IMR-90 (cell line): ENCODE data around the gene GPX3. TPM values are rescaled to one million over a fixed set of nuclear protein-coding genes. Genes with fewer than 3 reads are reported as not detected.

Experiments used
- ATAC-seq: fragments of 200-7000 bp; cut with Tn5 transposase; 2 replicates; pipeline ENCODE4 v1.9.1; 2020; ENCODE audit warnings: low read depth, mild to moderate bottlenecking, moderate library complexity
- BruUV-seq: library from RNA; stranded (reverse); fragments of 400-500 nt; replicated peaks from 2 replicates; lab custom pipeline; 2021; lab: Mats Ljungman, UMichigan
- CTCF ChIA-PET: fragments of 300-600 bp; formaldehyde crosslinking; extraction: SDS; loops from one replicate; lab custom pipeline; 2021; ENCODE audit warnings: antibody characterized with exemption; lab: Yijun Ruan, JAX
- POLR2A ChIA-PET: fragments of 300-600 bp; sonication (Branson Sonifier 250); formaldehyde crosslinking; loops from one replicate; lab custom pipeline; 2022; ENCODE audit warnings: antibody characterized with exemption; ENCODE audit not compliant: unreplicated experiment; lab: Charles Lee
- DNase-seq: peaks from one replicate; pipeline ENCODE4 v3.0.0; 2013
- H2AFZ ChIP-seq: replicated peaks from 2 replicates; pipeline ENCODE3; 2013; ENCODE audit warnings: low read length, mild to moderate bottlenecking; ENCODE audit not compliant: poor library complexity
- H2AK5ac ChIP-seq: 2 replicates; pipeline ENCODE4 v1.6.1; 2013; ENCODE audit warnings: low read depth, low read length, inconsistent platforms
- H2AK9ac ChIP-seq: replicated peaks from 2 replicates; pipeline ENCODE3; 2013; ENCODE audit warnings: mild to moderate bottlenecking, low read depth, low read length, moderate library complexity; ENCODE audit not compliant: poor library complexity
- H2BK120ac ChIP-seq: 2 replicates; pipeline ENCODE4 v1.6.1; 2013; ENCODE audit warnings: low read depth, low read length, inconsistent platforms
- H2BK15ac ChIP-seq: 3 replicates; pipeline ENCODE4 v1.6.1; 2013; ENCODE audit warnings: low read depth, low read length, inconsistent platforms
- H2BK20ac ChIP-seq: 2 replicates; pipeline ENCODE4 v1.6.1; 2013; ENCODE audit warnings: low read depth, mild to moderate bottlenecking, inconsistent platforms, low read length, moderate library complexity
- H2BK5ac ChIP-seq: 2 replicates; pipeline ENCODE4 v1.6.1; 2013; ENCODE audit warnings: mild to moderate bottlenecking, low read depth, low read length, inconsistent platforms; ENCODE audit not compliant: poor library complexity, severe bottlenecking
- H3K14ac ChIP-seq: replicated peaks from 2 replicates; pipeline ENCODE4 v1.6.1; 2013; ENCODE audit warnings: low read depth, low read length, inconsistent platforms
- H3K18ac ChIP-seq: 2 replicates; pipeline ENCODE4 v1.6.1; 2013; ENCODE audit warnings: low read depth, low read length, control low read depth
- H3K23ac ChIP-seq: 2 replicates; pipeline ENCODE4 v1.6.1; 2013; ENCODE audit warnings: low read depth, low read length, inconsistent platforms
- H3K27ac ChIP-seq: 2 replicates; pipeline ENCODE4 v1.5.1; 2013; ENCODE audit warnings: mild to moderate bottlenecking, control low read depth, low read length; ENCODE audit not compliant: insufficient read depth
- H3K27me3 ChIP-seq: 2 replicates; pipeline ENCODE4 v1.6.1; 2013; ENCODE audit warnings: low read length; ENCODE audit not compliant: control insufficient read depth, insufficient read depth
- H3K36me3 ChIP-seq: 2 replicates; pipeline ENCODE4 v1.6.1; 2013; ENCODE audit warnings: low read length, mixed read lengths; ENCODE audit not compliant: control insufficient read depth, insufficient read depth
- H3K4ac ChIP-seq: 2 replicates; pipeline ENCODE4 v1.6.1; 2013; ENCODE audit warnings: low read depth, low read length, inconsistent platforms
- H3K4me1 ChIP-seq: 2 replicates; pipeline ENCODE4 v1.6.1; 2013; ENCODE audit warnings: low read length, mixed read lengths; ENCODE audit not compliant: control insufficient read depth, insufficient read depth
- H3K4me2 ChIP-seq: 2 replicates; pipeline ENCODE4 v1.6.1; 2013; ENCODE audit warnings: low read depth, mild to moderate bottlenecking, control low read depth, low read length, moderate library complexity
- H3K4me3 ChIP-seq: 2 replicates; pipeline ENCODE4 v1.5.1; 2013; ENCODE audit warnings: low read depth, mild to moderate bottlenecking, control low read depth, low read length, moderate library complexity; ENCODE audit not compliant: insufficient read depth
- H3K56ac ChIP-seq: 2 replicates; pipeline ENCODE4 v1.6.1; 2013; ENCODE audit warnings: low read length, inconsistent platforms; ENCODE audit not compliant: insufficient read depth; ENCODE audit errors: extremely low read depth
- H3K79me1 ChIP-seq, 2 experiments: 2 replicates each; pipeline ENCODE4 v1.6.1; 2013; ENCODE audit warnings: low read length in 2 of 2, inconsistent platforms in 1 of 2, low read depth in 1 of 2
- H3K9ac ChIP-seq: 2 replicates; pipeline ENCODE4 v1.6.1; 2013; ENCODE audit warnings: low read depth, low read length, control low read depth
- H3K9me1 ChIP-seq: 2 replicates; pipeline ENCODE4 v1.6.1; 2013; ENCODE audit warnings: low read length, inconsistent platforms; ENCODE audit not compliant: insufficient read depth
- H3K9me3 ChIP-seq: 2 replicates; pipeline ENCODE4 v1.6.1; 2013; ENCODE audit warnings: low read length; ENCODE audit not compliant: control insufficient read depth, insufficient read depth
- H4K20me1 ChIP-seq: 2 replicates; pipeline ENCODE4 v1.6.1; 2013; ENCODE audit warnings: low read length, inconsistent platforms; ENCODE audit not compliant: insufficient read depth
- H4K5ac ChIP-seq: 2 replicates; pipeline ENCODE4 v1.6.1; 2013; ENCODE audit warnings: mild to moderate bottlenecking, low read depth, low read length, control low read depth
- H4K8ac ChIP-seq, 2 experiments: 2 replicates each; pipeline ENCODE4 v1.6.1; 2013; ENCODE audit warnings: low read depth in 2 of 2, low read length in 2 of 2, control low read depth in 1 of 2, inconsistent platforms in 1 of 2
- H4K91ac ChIP-seq: 2 replicates; pipeline ENCODE4 v1.6.1; 2013; ENCODE audit warnings: low read depth, low read length, inconsistent platforms; ENCODE audit not compliant: insufficient read depth
- BHLHE40 ChIP-seq: fragments of 150-350 bp; IDR thresholded peaks from 2 replicates; pipeline ENCODE4 v1.6.1; 2016; ENCODE audit warnings: mild to moderate bottlenecking, low read depth, low read length
- CHD1 ChIP-seq: IDR thresholded peaks from 2 replicates; pipeline ENCODE4 v1.6.1; 2012; ENCODE audit warnings: low read depth, low read length, improper control_type of control experiment
- CTCF ChIP-seq: conservative IDR thresholded peaks from 2 replicates; pipeline ENCODE4 v1.5.1; 2012; ENCODE audit warnings: mild to moderate bottlenecking, low read depth, low read length, improper control_type of control experiment
- FOS ChIP-seq: fragments of 150-350 bp; IDR thresholded peaks from 2 replicates; pipeline ENCODE4 v1.6.1; 2016; ENCODE audit warnings: low read depth, low read length
- MAFK ChIP-seq: IDR thresholded peaks from 2 replicates; pipeline ENCODE4 v1.6.1; 2012; ENCODE audit warnings: low read depth, low read length, improper control_type of control experiment
- MXI1 ChIP-seq: IDR thresholded peaks from 2 replicates; pipeline ENCODE4 v1.6.1; 2012; ENCODE audit warnings: low read depth, mild to moderate bottlenecking, low read length, moderate library complexity, borderline replicate concordance
- NFE2L2 ChIP-seq: fragments of 150-350 bp; IDR thresholded peaks from 2 replicates; pipeline ENCODE4 v1.6.1; 2016; ENCODE audit warnings: low read depth, mild to moderate bottlenecking, low read length
- POLR2A ChIP-seq: IDR thresholded peaks from 2 replicates; pipeline ENCODE4 v1.6.1; 2012; ENCODE audit warnings: mild to moderate bottlenecking, low read depth, low read length
- RAD21 ChIP-seq: IDR thresholded peaks from 2 replicates; pipeline ENCODE4 v1.6.1; 2012; ENCODE audit warnings: low read length, improper control_type of control experiment
- RCOR1 ChIP-seq: IDR thresholded peaks from 2 replicates; pipeline ENCODE4 v1.6.1; 2012; ENCODE audit warnings: mild to moderate bottlenecking, low read length, improper control_type of control experiment; ENCODE audit not compliant: insufficient replicate concordance
- RFX5 ChIP-seq: IDR thresholded peaks from 2 replicates; pipeline ENCODE4 v1.8.0; 2012; ENCODE audit warnings: low read depth, mild to moderate bottlenecking, low read length, moderate library complexity
- SMC3 ChIP-seq: fragments of 150-350 bp; IDR thresholded peaks from 2 replicates; pipeline ENCODE4 v1.6.1; 2016; ENCODE audit warnings: low read depth, mild to moderate bottlenecking, antibody characterized with exemption, low read length, moderate library complexity
- USF2 ChIP-seq: fragments of 150-350 bp; IDR thresholded peaks from 2 replicates; pipeline ENCODE4 v1.6.1; 2017; ENCODE audit warnings: mild to moderate bottlenecking, antibody characterized with exemption, low read length, low read depth
- WGBS, 2 experiments: methylation state at CpG; one replicate each; pipeline versions ENCODE4 v1.1.5 to v1.1.7; 2013; ENCODE audit warnings: missing lambda C conversion rate in 2 of 2; ENCODE audit not compliant: insufficient read length in 1 of 2; ENCODE audit errors: extremely low coverage in 2 of 2; 5-methylcytosine and 5-hydroxymethylcytosine counted together
- dilution Hi-C: fragments of 300-500 bp; cut with HindIII; formaldehyde crosslinking; loops from one replicate; pipeline ENCODE4 v1.14.3; 2018; ENCODE audit warnings: low sequenced_read_pairs; ENCODE audit not compliant: unreplicated experiment
- in situ Hi-C: fragments of 300-500 bp; cut with MboI; formaldehyde crosslinking; loops from 3 replicates; pipeline ENCODE4 v1.14.3; 2019; ENCODE audit warnings: low sequenced_read_pairs, inconsistent platforms, mixed read lengths
- intact Hi-C: fragments of 100-400 bp; cut with micrococcal nuclease; formaldehyde crosslinking; loops from 2 replicates; pipeline ENCODE4 v1.10.0; 2022
- polyA plus RNA-seq, 3 experiments: library from polyadenylated mRNA; depleted of rRNA; stranded (reverse); fragments of >200 nt; gene quantifications; 2 replicates each; pipeline ENCODE4 v1.2.3, GENCODE V29; 2012; ENCODE audit warnings: low replicate concordance in 1 of 3
- total RNA-seq: library from RNA; depleted of rRNA; stranded (reverse); fragments of >200 nt; gene quantifications from 2 replicates; pipeline ENCODE4 v1.2.3, GENCODE V29; 2012
- TF ChIP-seq, protein P1 (sequence below): fragments of 150-350 bp; IDR thresholded peaks from 2 replicates; pipeline ENCODE4 v1.6.1; 2016; ENCODE audit warnings: low read depth, mild to moderate bottlenecking, low read length, moderate library complexity, borderline replicate concordance

GPX3 gene
- total and polyA plus RNA-seq, 2 of the 4 experiments (the other 2 are of a cell fraction), result 0.36 to 1.0 TPM

- Histone ChIP-seq H2AK9ac (peak overlapping the region; percentile 45), H2BK15ac (peak overlapping the region; percentile 92), H3K4ac (peak overlapping the region; percentile 94), H3K79me1 (peaks cover 45 to 93% of the 10 kb centered on the region in 2 experiments), H3K9ac (peak overlapping the region; percentile 9; the same call in 1 of the 2 replicates), H2AK5ac (peak overlapping the region; percentile 97), H3K14ac (peak overlapping the region; percentile 79), H4K91ac (peak overlapping the region; percentile 88), H2BK20ac (peak overlapping the region; percentile 95), H2BK5ac (peak overlapping the region; percentile 81), H3K27ac (peak overlapping the region; percentile 16), H2AFZ (peak overlapping the region; percentile 35), H2BK120ac (peak overlapping the region; percentile 94), H3K4me2 (no peak overlapping the region), H3K4me3 (no peak overlapping the region), H4K20me1 (peaks cover 58% of the 10 kb centered on the region), H3K27me3 (no peaks in the 10 kb centered on the region), H3K36me3 (peaks cover 7% of the 10 kb centered on the region), H3K9me3 (no peaks in the 10 kb centered on the region), H3K23ac (peak overlapping the region; percentile 74), H4K5ac (peak overlapping the region; percentile 19; the same call in 1 of the 2 replicates), H3K56ac (peak overlapping the region; percentile 36; the same call in 1 of the 2 replicates), H4K8ac (peak overlapping the region; percentile 29 to 63), H3K9me1 (peaks cover 62% of the 10 kb centered on the region), H3K4me1 (peaks cover 44% of the 10 kb centered on the region), H3K18ac (peak overlapping the region; percentile 24; the same call in 1 of the 2 replicates)
- ATAC-seq (peak; percentile 60), DNase-seq (no peak)
- intact Hi-C loops, result no loop called here
- no peak for TF ChIP-seq RCOR1
- no peak for TF ChIP-seq RFX5
- TF ChIP-seq, protein P1, sequence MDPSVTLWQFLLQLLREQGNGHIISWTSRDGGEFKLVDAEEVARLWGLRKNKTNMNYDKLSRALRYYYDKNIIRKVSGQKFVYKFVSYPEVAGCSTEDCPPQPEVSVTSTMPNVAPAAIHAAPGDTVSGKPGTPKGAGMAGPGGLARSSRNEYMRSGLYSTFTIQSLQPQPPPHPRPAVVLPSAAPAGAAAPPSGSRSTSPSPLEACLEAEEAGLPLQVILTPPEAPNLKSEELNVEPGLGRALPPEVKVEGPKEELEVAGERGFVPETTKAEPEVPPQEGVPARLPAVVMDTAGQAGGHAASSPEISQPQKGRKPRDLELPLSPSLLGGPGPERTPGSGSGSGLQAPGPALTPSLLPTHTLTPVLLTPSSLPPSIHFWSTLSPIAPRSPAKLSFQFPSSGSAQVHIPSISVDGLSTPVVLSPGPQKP, result no peak
- TF ChIP-seq MXI1, result no peak
- TF ChIP-seq POLR2A, result no peak
- TF ChIP-seq CHD1, result no peak
- no peak for TF ChIP-seq BHLHE40
- TF ChIP-seq SMC3, result no peak
- TF ChIP-seq NFE2L2, result no peak
- TF ChIP-seq FOS, result no peak
- no peak for TF ChIP-seq MAFK
- TF ChIP-seq RAD21, result no peak
- no peak for TF ChIP-seq USF2
- TF ChIP-seq CTCF, result no peak
- ChIA-PET CTCF (interaction anchor here (0.9 to 2.4 kb wide), 2 partner anchors 21 to 54 kb away, joined by 4 to 8 read pairs; no protein-coding TSS in a partner anchor), POLR2A (interaction anchor here (0.5 kb wide), 1 partner anchor 144 kb away, joined by 6 read pairs; no protein-coding TSS in a partner anchor)
- BruUV-seq, result no TSS peak
- dilution Hi-C loops, result no loop called here
- in situ Hi-C loops, result no loop called here
- 98% methylated on average over 8 of the region's 10 CpGs; no CpG with 5 or more reads in 1 of the 2 experiments for WGBS, 2 experiments
Observed at GRCh38 chr5:151071848-151072629, 51.6 kb downstream of the GPX3 start.
